ENCODE measurements around the gene MARCHF7.

DNA sequence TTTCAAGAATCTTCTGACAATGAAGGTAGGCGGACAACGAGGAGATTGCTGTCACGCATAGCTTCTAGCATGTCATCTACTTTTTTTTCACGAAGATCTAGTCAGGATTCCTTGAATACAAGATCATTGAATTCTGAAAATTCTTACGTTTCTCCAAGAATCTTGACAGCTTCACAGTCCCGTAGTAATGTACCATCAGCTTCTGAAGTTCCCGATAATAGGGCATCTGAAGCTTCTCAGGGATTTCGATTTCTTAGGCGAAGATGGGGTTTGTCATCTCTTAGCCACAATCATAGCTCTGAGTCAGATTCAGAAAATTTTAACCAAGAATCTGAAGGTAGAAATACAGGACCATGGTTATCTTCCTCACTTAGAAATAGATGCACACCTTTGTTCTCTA lies 35.8 kb downstream of the MARCHF7 start:
- TF ChIP-seq, protein P1, sequence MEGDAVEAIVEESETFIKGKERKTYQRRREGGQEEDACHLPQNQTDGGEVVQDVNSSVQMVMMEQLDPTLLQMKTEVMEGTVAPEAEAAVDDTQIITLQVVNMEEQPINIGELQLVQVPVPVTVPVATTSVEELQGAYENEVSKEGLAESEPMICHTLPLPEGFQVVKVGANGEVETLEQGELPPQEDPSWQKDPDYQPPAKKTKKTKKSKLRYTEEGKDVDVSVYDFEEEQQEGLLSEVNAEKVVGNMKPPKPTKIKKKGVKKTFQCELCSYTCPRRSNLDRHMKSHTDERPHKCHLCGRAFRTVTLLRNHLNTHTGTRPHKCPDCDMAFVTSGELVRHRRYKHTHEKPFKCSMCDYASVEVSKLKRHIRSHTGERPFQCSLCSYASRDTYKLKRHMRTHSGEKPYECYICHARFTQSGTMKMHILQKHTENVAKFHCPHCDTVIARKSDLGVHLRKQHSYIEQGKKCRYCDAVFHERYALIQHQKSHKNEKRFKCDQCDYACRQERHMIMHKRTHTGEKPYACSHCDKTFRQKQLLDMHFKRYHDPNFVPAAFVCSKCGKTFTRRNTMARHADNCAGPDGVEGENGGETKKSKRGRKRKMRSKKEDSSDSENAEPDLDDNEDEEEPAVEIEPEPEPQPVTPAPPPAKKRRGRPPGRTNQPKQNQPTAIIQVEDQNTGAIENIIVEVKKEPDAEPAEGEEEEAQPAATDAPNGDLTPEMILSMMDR (IDR thresholded peaks at IDR 0.05; ENCODE audit: low read depth, low read length) = no peak
- no peak for TF ChIP-seq EZH2phosphoT487 (IDR thresholded peaks at IDR 0.05; ENCODE audit: low read depth)

Data from OCI-LY3 (cell line).